K562 (cell line): ENCODE measurements around the gene FRMD3. TPM values are rescaled to one million over a fixed set of nuclear protein-coding genes. Genes with fewer than 3 reads are reported as not detected.

ENCODE experiments used
- ATAC-seq: fragments of 200-7000 bp; cut with Tn5 transposase; 3 replicates; pipeline ENCODE4 v1.9.1; 2020; ENCODE audit warnings: moderate library complexity
- BruUV-seq: library from RNA; stranded (reverse); fragments of 400-500 nt; replicated peaks from 2 replicates; lab custom pipeline; 2021; lab: Mats Ljungman, UMichigan
- CTCF ChIA-PET: fragments of 300-600 bp; formaldehyde crosslinking; extraction: SDS; loops from one replicate; lab custom pipeline; 2021; ENCODE audit warnings: low intra/inter-chr PET ratio; lab: Yijun Ruan, JAX
- POLR2A ChIA-PET: fragments of 300-600, 350-650 bp; sonication (Branson Sonifier 250); formaldehyde crosslinking; extraction: SDS; loops from one replicate; lab custom pipeline; 2021; ENCODE audit warnings: antibody characterized with exemption, inconsistent platforms; lab: Yijun Ruan, JAX
- DNase-seq, 4 experiments: peaks; one replicate each; pipeline versions ENCODE4 v3.0.0 to v3.0.0-alpha.2; 2011 to 2018; ENCODE audit warnings: low spot score in 3 of 4, mixed read lengths in 3 of 4; ENCODE audit errors: extremely low read depth in 1 of 4
- FAIRE-seq: peaks from 2 replicates; lab custom pipeline; 2011; peaks lifted over from hg19 to GRCh38; lab: Jason Lieb, UNC
- H2AFZ ChIP-seq: 2 replicates; pipeline ENCODE4 v1.6.0; 2011; ENCODE audit warnings: low read depth, low read length, control low read depth, inconsistent platforms
- H3K27ac ChIP-seq: fragments of 200-600 bp; 3 replicates; pipeline ENCODE4 v1.8.0; 2011; ENCODE audit warnings: low read depth, mild to moderate bottlenecking, control low read depth, inconsistent platforms, low read length, moderate library complexity, mixed read lengths; ENCODE audit errors: extremely low read depth
- H3K27me3 ChIP-seq, 2 experiments: fragments of 300-600 bp in 1 of 2; 2 replicates in 1 of 2; 3 replicates in 1 of 2; pipeline versions ENCODE4 v1.6.0 to v1.8.0; 2011; ENCODE audit warnings: inconsistent platforms in 2 of 2, low read length in 2 of 2, mild to moderate bottlenecking in 1 of 2, mixed read lengths in 1 of 2, moderate library complexity in 1 of 2; ENCODE audit not compliant: control insufficient read depth in 2 of 2, insufficient read depth in 2 of 2
- H3K36me3 ChIP-seq: fragments of 300-600 bp; 3 replicates; pipeline ENCODE4 v1.8.0; 2011; ENCODE audit warnings: mild to moderate bottlenecking, low read length, inconsistent platforms; ENCODE audit not compliant: control insufficient read depth, insufficient read depth
- H3K4me1 ChIP-seq, 2 experiments: fragments of 200-600 bp in 1 of 2; replicated peaks in 1 of 2; 2 replicates in 1 of 2; 3 replicates in 1 of 2; pipeline versions ENCODE4 v1.5.1 to v1.8.0; 2011; ENCODE audit warnings: inconsistent platforms in 2 of 2, low read length in 2 of 2, mild to moderate bottlenecking in 1 of 2, mixed read lengths in 1 of 2, moderate library complexity in 1 of 2; ENCODE audit not compliant: control insufficient read depth in 2 of 2, insufficient read depth in 2 of 2
- H3K4me2 ChIP-seq: 2 replicates; pipeline ENCODE4 v1.6.1; 2011; ENCODE audit warnings: low read length, control low read depth, inconsistent platforms, mixed read lengths; ENCODE audit not compliant: insufficient read depth
- H3K4me3 ChIP-seq: fragments of 200-600 bp; sonication (generic), shearing (Covaris generic); 2 replicates; pipeline ENCODE4 v1.5.1; 2016; ENCODE audit warnings: control low read depth, inconsistent platforms
- H3K79me2 ChIP-seq: fragments of 200-600 bp; 3 replicates; pipeline ENCODE4 v1.8.0; 2011; ENCODE audit warnings: low read length, inconsistent platforms; ENCODE audit not compliant: control insufficient read depth, insufficient read depth
- H3K9ac ChIP-seq, 2 experiments: 2 replicates each; pipeline versions ENCODE4 v1.6.0 to v1.6.1; 2011; ENCODE audit warnings: low read depth in 2 of 2, low read length in 2 of 2, control low read depth in 1 of 2, inconsistent platforms in 1 of 2, mild to moderate bottlenecking in 1 of 2, mixed read lengths in 1 of 2; ENCODE audit not compliant: insufficient read depth in 1 of 2
- H3K9me1 ChIP-seq: one replicate; pipeline ENCODE4 v1.6.0; 2011; ENCODE audit warnings: inconsistent platforms, mild to moderate bottlenecking, low read length, moderate library complexity; ENCODE audit not compliant: control insufficient read depth, insufficient read depth
- H3K9me3 ChIP-seq: replicated peaks from 2 replicates; pipeline ENCODE4 v1.5.1; 2011; ENCODE audit warnings: low read depth, low read length, inconsistent platforms; ENCODE audit not compliant: control insufficient read depth, insufficient read depth
- H4K20me1 ChIP-seq: replicated peaks from 2 replicates; pipeline ENCODE4 v1.6.1; 2011; ENCODE audit warnings: low read length, inconsistent platforms, mixed read lengths; ENCODE audit not compliant: control insufficient read depth, insufficient read depth
- ADNP ChIP-seq: fragments of 200-800 bp; sonication (Bioruptor generic); IDR thresholded peaks from 2 replicates; pipeline ENCODE4 v1.6.1; 2016; ENCODE audit warnings: missing genetic modification characterization, missing compliant biosample characterization
- CBFB ChIP-seq: sonication (generic); formaldehyde crosslinking; IDR thresholded peaks from 2 replicates; pipeline ENCODE4 v1.4.0; 2020; ENCODE audit warnings: mild to moderate bottlenecking, missing genetic modification reagents
- CBX5 ChIP-seq: IDR thresholded peaks from 2 replicates; pipeline ENCODE4 v1.6.1; 2014; ENCODE audit warnings: low read depth, borderline replicate concordance
- FIP1L1 ChIP-seq: fragments of 200-400 bp; formaldehyde crosslinking; IDR thresholded peaks from 2 replicates; pipeline ENCODE4 v1.6.1; 2018; ENCODE audit warnings: mild to moderate bottlenecking, low read depth, low read length; ENCODE audit not compliant: poor library complexity, severe bottlenecking
- KLF6 ChIP-seq: fragments of 250-450 bp; sonication (Bioruptor Pico); IDR thresholded peaks from 2 replicates; pipeline ENCODE4 v1.4.0; 2020; ENCODE audit warnings: mild to moderate bottlenecking, moderate library complexity, borderline replicate concordance
- MTA1 ChIP-seq: fragments of 450-650 bp; IDR thresholded peaks from 2 replicates; pipeline ENCODE4 v1.6.1; 2017; ENCODE audit warnings: borderline replicate concordance
- NCOA4 ChIP-seq: fragments of 450-650 bp; IDR thresholded peaks from 2 replicates; pipeline ENCODE4 v1.6.1; 2018; ENCODE audit warnings: mild to moderate bottlenecking; ENCODE audit not compliant: partially characterized antibody
- SIRT6 ChIP-seq: IDR thresholded peaks from one replicate; pipeline ENCODE4 v1.6.1; 2012; ENCODE audit warnings: low read depth, mild to moderate bottlenecking, control low read depth, inconsistent platforms, low read length, moderate library complexity
- SIX5 ChIP-seq, 2 experiments: IDR thresholded peaks; 2 replicates each; pipeline ENCODE4 v1.6.1; 2011; ENCODE audit warnings: low read length in 2 of 2, borderline replicate concordance in 1 of 2, low read depth in 1 of 2, mild to moderate bottlenecking in 1 of 2, moderate library complexity in 1 of 2; ENCODE audit not compliant: insufficient read depth in 1 of 2
- SRF ChIP-seq, 2 experiments: fragments of 250-450, 450-650 bp in 1 of 2; sonication (Bioruptor Pico) in 1 of 2; sonication (generic) in 1 of 2; formaldehyde crosslinking; IDR thresholded peaks; 2 replicates each; pipeline versions ENCODE4 v1.5.0 to v1.5.1; 2020 to 2022; ENCODE audit warnings: mild to moderate bottlenecking in 1 of 2, missing genetic modification reagents in 1 of 2
- ZSCAN32 ChIP-seq: fragments of 450-650 bp; formaldehyde crosslinking; IDR thresholded peaks from 2 replicates; pipeline ENCODE4 v1.4.0; 2020; ENCODE audit warnings: mild to moderate bottlenecking, moderate library complexity
- WGBS: fragments of 100-300 bp; shearing (Covaris generic); methylation state at CpG from one replicate; pipeline ENCODE4 v1.1.6; 2016; ENCODE audit warnings: low coverage, mixed read lengths; ENCODE audit not compliant: insufficient coverage; ENCODE audit errors: missing lambda C conversion rate; 5-methylcytosine and 5-hydroxymethylcytosine counted together
- in situ Hi-C: fragments of 300-500 bp; cut with MboI; formaldehyde crosslinking; loops from 4 replicates; pipeline ENCODE4 v1.15.0; 2018; ENCODE audit warnings: inconsistent platforms, mixed read lengths
- intact Hi-C: fragments of 100-400 bp; cut with micrococcal nuclease; formaldehyde crosslinking; loops from 2 replicates; pipeline ENCODE4 v1.14.2; 2022
- polyA plus RNA-seq, 8 experiments: library from polyadenylated mRNA; depleted of rRNA in 4 of 8; stranded (reverse) in 5 of 8; unstranded in 3 of 8; fragments of >200 nt; fragmentation: Nextera tagmentation in 2 of 8; fragmentation: Illumina TruSeq in 1 of 8; extraction: Ambion mirVana in 2 of 8; extraction: Trizol in 1 of 8; gene quantifications; 2 replicates each; pipeline versions ENCODE4 v1.2.1 to v1.2.3, GENCODE V29; 2011 to 2014; ENCODE audit warnings: inconsistent platforms in 1 of 8, missing spikeins in 1 of 8
- total RNA-seq, 7 experiments: library from RNA; depleted of rRNA in 6 of 7; stranded (reverse); fragments of >200 nt in 6 of 7; fragmentation: Illumina TruSeq in 2 of 7; extraction: Trizol in 2 of 7; gene quantifications; 2 replicates each; pipeline versions ENCODE4 v1.2.1 to v1.2.3, GENCODE V29; 2011 to 2021; ENCODE audit warnings: low replicate concordance in 1 of 7
- TF ChIP-seq, protein P1 (sequence below): fragments of 450-650 bp; formaldehyde crosslinking; IDR thresholded peaks from 2 replicates; pipeline ENCODE4 v1.4.0; 2022; ENCODE audit warnings: missing genetic modification characterization
- TF ChIP-seq, protein P2 (sequence below): fragments of 250-450 bp; sonication (Bioruptor Pico); IDR thresholded peaks from 2 replicates; pipeline ENCODE4 v1.8.0; 2022; ENCODE audit warnings: inconsistent platforms, mild to moderate bottlenecking, moderate library complexity, borderline replicate concordance

Gene FRMD3
- total and polyA plus RNA-seq, 9 of the 15 experiments (the other 6 are each of a cell fraction or from before 2014, with no cell fraction given), result 0.09 to 0.51 (median 0.21) TPM

DNA sequence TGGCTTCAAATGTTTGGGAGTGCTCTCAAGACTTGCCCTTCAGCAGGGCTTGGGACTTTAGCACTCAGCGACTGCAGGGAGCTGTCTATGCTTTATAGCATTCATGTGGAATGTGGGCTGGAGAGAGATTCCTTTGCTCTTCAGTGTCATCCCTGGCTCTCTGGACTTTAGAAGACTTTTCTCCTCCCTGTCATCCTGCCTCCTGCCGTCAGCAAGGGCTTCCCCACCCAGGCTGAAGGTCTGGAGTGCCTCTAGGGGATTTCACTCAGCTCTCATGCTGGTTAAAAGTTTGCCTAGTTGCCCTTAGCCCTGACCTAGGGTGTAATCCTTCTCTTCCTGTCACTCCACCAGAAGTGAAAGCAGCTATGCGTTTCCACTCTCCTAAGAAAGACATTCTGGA lies 210.9 kb downstream of the FRMD3 start:
- Histone ChIP-seq H3K36me3 (no peaks in the 10 kb centered on the region), H3K9ac (no peak overlapping the region), H2AFZ (no peak overlapping the region), H3K4me1 (no peaks in the 10 kb centered on the region), H4K20me1 (no peaks in the 10 kb centered on the region), H3K9me1 (no peaks in the 10 kb centered on the region), H3K4me2 (no peak overlapping the region), H3K79me2 (no peaks in the 10 kb centered on the region), H3K27me3 (no peaks in the 10 kb centered on the region), H3K27ac (no peak overlapping the region), H3K4me3 (no peak overlapping the region), H3K9me3 (no peaks in the 10 kb centered on the region)
- WGBS, result 5% methylated on average over 2 of the region's 3 CpGs
- FAIRE-seq (no peak), DNase-seq (no peak), ATAC-seq (no peak)
- in situ Hi-C loops (loop anchor here (25.0 kb wide), 1 partner anchor 585 kb away; the partner anchor contains the start of gene KIF27), intact Hi-C loops (no loop called here)
- ChIA-PET POLR2A (interaction anchor here (1.0 kb wide), 1 partner anchor 23 kb away, joined by 3 read pairs; no protein-coding TSS in a partner anchor), CTCF (no interaction called here)
- no TSS peak for BruUV-seq
- TF ChIP-seq CBFB (CRISPR knock-in tag), result no peak
- TF ChIP-seq, protein P1, sequence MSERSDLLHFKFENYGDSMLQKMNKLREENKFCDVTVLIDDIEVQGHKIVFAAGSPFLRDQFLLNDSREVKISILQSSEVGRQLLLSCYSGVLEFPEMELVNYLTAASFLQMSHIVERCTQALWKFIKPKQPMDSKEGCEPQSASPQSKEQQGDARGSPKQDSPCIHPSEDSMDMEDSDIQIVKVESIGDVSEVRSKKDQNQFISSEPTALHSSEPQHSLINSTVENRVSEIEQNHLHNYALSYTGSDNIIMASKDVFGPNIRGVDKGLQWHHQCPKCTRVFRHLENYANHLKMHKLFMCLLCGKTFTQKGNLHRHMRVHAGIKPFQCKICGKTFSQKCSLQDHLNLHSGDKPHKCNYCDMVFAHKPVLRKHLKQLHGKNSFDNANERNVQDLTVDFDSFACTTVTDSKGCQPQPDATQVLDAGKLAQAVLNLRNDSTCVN, result no peak
- TF ChIP-seq KLF6, result no peak
- no peak for TF ChIP-seq ADNP (tag)
- TF ChIP-seq, protein P2, sequence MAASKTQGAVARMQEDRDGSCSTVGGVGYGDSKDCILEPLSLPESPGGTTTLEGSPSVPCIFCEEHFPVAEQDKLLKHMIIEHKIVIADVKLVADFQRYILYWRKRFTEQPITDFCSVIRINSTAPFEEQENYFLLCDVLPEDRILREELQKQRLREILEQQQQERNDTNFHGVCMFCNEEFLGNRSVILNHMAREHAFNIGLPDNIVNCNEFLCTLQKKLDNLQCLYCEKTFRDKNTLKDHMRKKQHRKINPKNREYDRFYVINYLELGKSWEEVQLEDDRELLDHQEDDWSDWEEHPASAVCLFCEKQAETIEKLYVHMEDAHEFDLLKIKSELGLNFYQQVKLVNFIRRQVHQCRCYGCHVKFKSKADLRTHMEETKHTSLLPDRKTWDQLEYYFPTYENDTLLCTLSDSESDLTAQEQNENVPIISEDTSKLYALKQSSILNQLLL, result no peak
- TF ChIP-seq SIX5 (IDR thresholded peaks at IDR 0.05; ENCODE audit: borderline replicate concordance in 1 of 2, insufficient read depth in 1 of 2, low read depth in 1 of 2, low read length in 2 of 2), result no peak
- no peak for TF ChIP-seq MTA1
- no peak for TF ChIP-seq SIRT6
- TF ChIP-seq FIP1L1, result no peak
- no peak for TF ChIP-seq ZSCAN32 (CRISPR knock-in tag)
- no peak for TF ChIP-seq NCOA4
- no peak for TF ChIP-seq SRF (CRISPR knock-in tag; IDR thresholded peaks at IDR 0.05)
- TF ChIP-seq CBX5, result no peak
